Measurements from ENCODE around the gene EBF3. TPM values are rescaled to one million over a fixed set of nuclear protein-coding genes. Genes with fewer than 3 reads are reported as not detected.

EBF3 gene
- total RNA-seq, 4 donors from 2014 or later = 2.5 to 4.9 (median 4.6) TPM

DNA sequence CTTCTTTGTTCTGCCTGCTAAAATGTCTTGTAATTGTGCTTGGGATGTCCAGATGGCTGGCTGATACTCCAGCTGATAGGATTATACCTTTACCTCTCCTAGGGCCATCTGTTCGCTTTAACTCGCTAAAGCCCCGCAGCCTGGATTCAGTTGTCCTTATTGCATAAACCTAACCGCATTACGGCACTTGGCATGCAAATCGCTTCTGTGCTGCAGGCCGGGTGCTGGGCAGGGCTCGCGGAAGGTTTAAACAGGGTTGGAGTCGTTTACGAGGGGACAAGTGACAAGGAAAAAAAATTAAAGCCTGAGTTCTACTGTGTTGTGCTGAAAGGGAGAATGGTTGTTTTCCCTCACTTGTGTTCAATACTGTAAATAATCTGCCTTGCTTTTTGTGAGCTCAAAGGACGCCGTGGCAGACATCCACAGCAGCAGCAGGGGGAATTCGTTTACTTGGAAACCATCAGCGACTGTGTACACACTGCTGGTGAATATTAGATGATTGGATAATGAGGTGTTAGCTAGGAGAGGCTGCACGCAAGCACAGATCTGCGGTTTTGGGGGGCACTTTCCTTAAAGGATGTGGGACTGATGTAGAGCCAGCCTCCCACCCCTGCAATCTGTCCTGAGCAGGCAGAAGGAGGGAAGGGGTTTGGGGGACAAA is 93.0 kb downstream of the EBF3 start:
- 24 to 40% methylated on average over 11 to 17 of the region's 17 CpGs for WGBS, 2 donors (ENCODE audit: low coverage in 1 of 2)
- Histone ChIP-seq H3K36me3 (peaks cover 0 to 17% of the 10 kb centered on the region in 2 donors), H3K4me1 (peaks cover 0 to 11% (median 0%) of the 10 kb centered on the region in 3 donors), H3K9me3 (no peaks in the 10 kb centered on the region), H3K27me3 (no peaks in the 10 kb centered on the region), H3K27ac (no peak overlapping the region), H3K4me3 (peak overlapping the region in 1 of 2 donors; percentile 1)
- TF ChIP-seq POLR2AphosphoS5 (IDR thresholded peaks at IDR 0.05) (no peak), POLR2A (IDR thresholded peaks at IDR 0.05) (no peak), EP300 (IDR thresholded peaks at IDR 0.05) (no peak)
- TF ChIP-seq, protein P1, sequence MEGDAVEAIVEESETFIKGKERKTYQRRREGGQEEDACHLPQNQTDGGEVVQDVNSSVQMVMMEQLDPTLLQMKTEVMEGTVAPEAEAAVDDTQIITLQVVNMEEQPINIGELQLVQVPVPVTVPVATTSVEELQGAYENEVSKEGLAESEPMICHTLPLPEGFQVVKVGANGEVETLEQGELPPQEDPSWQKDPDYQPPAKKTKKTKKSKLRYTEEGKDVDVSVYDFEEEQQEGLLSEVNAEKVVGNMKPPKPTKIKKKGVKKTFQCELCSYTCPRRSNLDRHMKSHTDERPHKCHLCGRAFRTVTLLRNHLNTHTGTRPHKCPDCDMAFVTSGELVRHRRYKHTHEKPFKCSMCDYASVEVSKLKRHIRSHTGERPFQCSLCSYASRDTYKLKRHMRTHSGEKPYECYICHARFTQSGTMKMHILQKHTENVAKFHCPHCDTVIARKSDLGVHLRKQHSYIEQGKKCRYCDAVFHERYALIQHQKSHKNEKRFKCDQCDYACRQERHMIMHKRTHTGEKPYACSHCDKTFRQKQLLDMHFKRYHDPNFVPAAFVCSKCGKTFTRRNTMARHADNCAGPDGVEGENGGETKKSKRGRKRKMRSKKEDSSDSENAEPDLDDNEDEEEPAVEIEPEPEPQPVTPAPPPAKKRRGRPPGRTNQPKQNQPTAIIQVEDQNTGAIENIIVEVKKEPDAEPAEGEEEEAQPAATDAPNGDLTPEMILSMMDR (IDR thresholded peaks at IDR 0.05) = no peak
- peak; percentile 12 for ATAC-seq

DNA sequence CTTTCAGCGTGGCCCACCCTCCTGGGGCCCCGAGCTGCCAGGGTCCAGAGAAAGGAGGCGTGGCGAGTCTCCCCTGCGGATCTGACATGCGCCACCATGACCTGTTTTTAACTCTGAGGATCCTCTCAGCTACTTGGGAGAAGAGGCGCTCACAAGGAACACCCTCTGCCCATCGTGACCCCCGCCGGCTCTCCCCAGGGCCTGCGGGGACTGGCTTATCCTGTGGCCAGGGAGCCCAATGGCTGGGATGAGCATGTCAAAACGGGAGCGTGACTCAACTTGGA is 93.7 kb downstream of the EBF3 start:
- H3K36me3 ChIP-seq = peaks cover 0 to 17% of the 10 kb centered on the region in 2 donors
- H3K4me1 ChIP-seq = peaks cover 0 to 11% (median 0%) of the 10 kb centered on the region in 3 donors
- no peaks in the 10 kb centered on the region for H3K9me3 ChIP-seq
- no peaks in the 10 kb centered on the region for H3K27me3 ChIP-seq
- WGBS, 2 donors (ENCODE audit: low coverage in 1 of 2) = 96 to 98% methylated on average over 7 to 11 of the region's 13 CpGs
- H3K27ac ChIP-seq = no peak overlapping the region
- ATAC-seq = no peak
- H3K4me3 ChIP-seq = no peak overlapping the region
- TF ChIP-seq, protein P1 (IDR thresholded peaks at IDR 0.05) = no peak
- TF ChIP-seq POLR2A (IDR thresholded peaks at IDR 0.05) (no peak), POLR2AphosphoS5 (IDR thresholded peaks at IDR 0.05) (no peak), EP300 (IDR thresholded peaks at IDR 0.05) (no peak)

GRCh38 chr10:129869596-129870473 is 94.2 kb downstream of the EBF3 start:
- ATAC-seq = no peak
- TF ChIP-seq POLR2AphosphoS5 (IDR thresholded peaks at IDR 0.05) (no peak), POLR2A (IDR thresholded peaks at IDR 0.05) (no peak), EP300 (IDR thresholded peaks at IDR 0.05) (no peak)
- TF ChIP-seq, protein P1 (IDR thresholded peaks at IDR 0.05) = no peak
- H3K27me3 ChIP-seq = no peaks in the 10 kb centered on the region
- 88 to 95% methylated on average over 5 to 18 of the region's 22 CpGs for whole genome bisulfite sequencing, 2 donors (ENCODE audit: low coverage in 1 of 2)
- no peaks in the 10 kb centered on the region for H3K9me3 ChIP-seq
- peaks cover 0 to 17% of the 10 kb centered on the region in 2 donors for H3K36me3 ChIP-seq
- no peak overlapping the region for H3K4me3 ChIP-seq
- H3K4me1 ChIP-seq = peaks cover 0 to 11% (median 0%) of the 10 kb centered on the region in 3 donors
- no peak overlapping the region for H3K27ac ChIP-seq

DNA sequence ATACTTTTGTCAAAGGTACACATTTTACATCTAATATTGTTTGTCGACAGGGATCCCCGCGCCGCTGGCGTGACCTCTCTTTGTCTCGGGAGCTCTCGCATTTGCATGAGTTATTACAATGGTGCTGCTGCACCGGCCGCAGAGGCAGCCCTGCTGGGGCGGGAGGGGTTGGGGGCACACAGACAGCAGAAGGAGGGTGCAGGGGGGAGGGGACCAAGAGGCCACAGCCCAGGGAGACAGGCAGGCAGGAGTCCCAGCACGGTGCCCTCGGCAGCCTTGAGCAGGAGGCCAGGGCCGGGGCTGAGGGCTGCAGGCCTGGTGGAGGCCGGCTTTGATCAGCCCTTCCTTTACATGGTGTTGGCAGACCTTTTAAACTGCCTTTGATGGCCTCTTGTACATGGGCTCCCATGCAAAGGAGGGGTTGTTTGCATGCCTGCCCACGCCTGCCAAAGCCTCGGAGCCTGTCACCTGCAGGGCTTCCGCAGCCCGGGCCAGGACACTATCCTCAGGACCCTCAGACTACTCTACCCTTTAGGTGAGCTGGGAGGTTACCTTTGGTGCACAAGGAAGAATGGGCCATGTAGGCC is 95.5 kb downstream of the EBF3 start:
- H3K9me3 ChIP-seq = no peaks in the 10 kb centered on the region
- H3K4me1 ChIP-seq = peaks cover 0 to 11% (median 0%) of the 10 kb centered on the region in 3 donors
- peaks cover 0 to 17% of the 10 kb centered on the region in 2 donors for H3K36me3 ChIP-seq
- H3K4me3 ChIP-seq = no peak overlapping the region
- no peak for ATAC-seq
- no peaks in the 10 kb centered on the region for H3K27me3 ChIP-seq
- TF ChIP-seq POLR2AphosphoS5 (IDR thresholded peaks at IDR 0.05) (no peak), EP300 (IDR thresholded peaks at IDR 0.05) (no peak), POLR2A (IDR thresholded peaks at IDR 0.05) (no peak)
- TF ChIP-seq, protein P1 (IDR thresholded peaks at IDR 0.05) = no peak
- WGBS, 2 donors (ENCODE audit: low coverage in 1 of 2) = 93% methylated on average over 3 to 9 of the region's 18 CpGs
- H3K27ac ChIP-seq = no peak overlapping the region
